Measurements from ENCODE around the gene ANKMY1. TPM values are rescaled to one million over a fixed set of nuclear protein-coding genes. Genes with fewer than 3 reads are reported as not detected.

The ANKMY1 gene
- total RNA-seq, 4 donors from 2014 or later = 9.1 to 10.9 (median 10.2) TPM

DNA sequence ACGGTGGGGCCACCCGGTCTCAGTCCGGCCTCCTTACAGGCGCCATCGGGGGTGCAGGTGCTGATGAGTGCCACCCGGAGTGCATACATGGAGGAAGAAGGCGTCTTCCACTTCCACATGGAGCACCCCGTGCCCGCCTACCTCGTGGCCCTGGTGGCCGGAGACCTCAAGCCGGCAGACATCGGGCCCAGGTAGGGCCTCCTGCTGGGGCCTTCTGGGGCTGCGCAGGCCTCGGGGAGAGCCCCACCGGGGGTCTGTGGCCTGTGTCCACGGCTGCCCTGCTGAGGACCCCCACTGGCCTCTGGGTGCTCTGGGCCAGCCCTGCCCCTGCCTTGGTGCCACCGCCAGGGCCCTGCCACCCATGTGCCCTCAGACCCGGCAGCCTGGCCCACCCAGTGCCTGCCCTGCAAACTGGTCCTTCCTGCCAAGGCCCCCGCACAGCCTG lies 15.3 kb upstream of the ANKMY1 start:
- WGBS = 90% methylated on average over 11 of the region's 20 CpGs
- H3K4me3 ChIP-seq = no peak overlapping the region
- no peak overlapping the region for H3K27ac ChIP-seq (replicated peaks in 1 of 4)
- peaks cover 22 to 40% (median 31%) of the 10 kb centered on the region in 4 donors for H3K4me1 ChIP-seq
- H3K36me3 ChIP-seq = peaks cover 39 to 66% (median 63%) of the 10 kb centered on the region in 4 donors
- no peaks in the 10 kb centered on the region for H3K9me3 ChIP-seq
- no peak for DNase-seq (ENCODE audit: extremely low spot score)
- H3K27me3 ChIP-seq = no peaks in the 10 kb centered on the region
- TF ChIP-seq POLR2AphosphoS5 (IDR thresholded peaks at IDR 0.05) = no peak
- TF ChIP-seq POLR2A (IDR thresholded peaks at IDR 0.05; ENCODE audit: low read depth) = no peak
- intact Hi-C loops (cut with DNase I) = no loop called here

DNA sequence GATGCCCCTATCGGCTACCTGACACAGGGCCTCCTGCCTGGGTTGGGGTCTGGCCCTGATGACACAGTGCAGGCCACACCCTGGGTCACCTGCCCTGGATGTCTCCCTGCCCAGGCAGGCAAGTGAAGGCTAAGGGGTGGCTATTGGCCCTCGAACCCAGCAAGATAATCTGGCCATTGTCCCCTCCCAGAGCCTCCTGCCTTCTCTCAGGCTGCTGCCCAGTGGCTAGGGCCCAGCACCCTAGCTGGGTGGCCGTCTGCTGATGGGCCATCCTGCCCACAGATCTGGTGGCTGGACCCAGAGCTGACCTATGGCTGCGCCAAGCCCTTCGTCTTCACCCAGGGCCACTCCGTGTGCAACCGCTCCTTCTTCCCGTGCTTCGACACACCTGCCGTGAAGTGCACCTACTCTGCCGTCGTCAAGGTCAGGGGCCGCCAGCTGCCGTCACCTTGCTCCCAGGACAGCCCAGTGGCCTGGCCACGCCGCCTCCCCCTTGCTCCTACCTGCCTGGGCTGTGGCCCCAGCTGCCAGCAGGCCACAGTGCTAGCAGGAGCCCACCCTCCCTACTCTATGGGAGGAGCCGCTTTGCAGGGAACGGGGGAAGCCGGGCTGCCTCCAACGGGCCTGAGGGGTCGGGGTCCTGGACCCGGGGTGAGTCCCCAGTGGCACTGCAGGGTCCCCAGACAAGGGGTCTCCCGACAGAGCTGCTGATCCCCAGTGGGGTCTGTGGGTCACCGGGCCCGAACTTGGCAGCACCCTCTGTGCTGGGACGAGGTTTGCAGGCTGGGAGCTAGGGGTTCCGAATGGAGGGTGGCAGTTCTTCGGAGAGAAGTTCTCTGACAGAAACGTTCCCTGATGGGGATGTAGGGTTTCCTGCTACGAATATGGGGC lies 14.6 kb upstream of the ANKMY1 start:
- H3K27me3 ChIP-seq = no peaks in the 10 kb centered on the region
- H3K4me3 ChIP-seq = no peak overlapping the region
- intact Hi-C loops (cut with DNase I) = no loop called here
- no peak overlapping the region for H3K27ac ChIP-seq (replicated peaks in 1 of 4)
- peaks cover 24 to 42% (median 34%) of the 10 kb centered on the region in 4 donors for H3K4me1 ChIP-seq
- TF ChIP-seq, protein P1, sequence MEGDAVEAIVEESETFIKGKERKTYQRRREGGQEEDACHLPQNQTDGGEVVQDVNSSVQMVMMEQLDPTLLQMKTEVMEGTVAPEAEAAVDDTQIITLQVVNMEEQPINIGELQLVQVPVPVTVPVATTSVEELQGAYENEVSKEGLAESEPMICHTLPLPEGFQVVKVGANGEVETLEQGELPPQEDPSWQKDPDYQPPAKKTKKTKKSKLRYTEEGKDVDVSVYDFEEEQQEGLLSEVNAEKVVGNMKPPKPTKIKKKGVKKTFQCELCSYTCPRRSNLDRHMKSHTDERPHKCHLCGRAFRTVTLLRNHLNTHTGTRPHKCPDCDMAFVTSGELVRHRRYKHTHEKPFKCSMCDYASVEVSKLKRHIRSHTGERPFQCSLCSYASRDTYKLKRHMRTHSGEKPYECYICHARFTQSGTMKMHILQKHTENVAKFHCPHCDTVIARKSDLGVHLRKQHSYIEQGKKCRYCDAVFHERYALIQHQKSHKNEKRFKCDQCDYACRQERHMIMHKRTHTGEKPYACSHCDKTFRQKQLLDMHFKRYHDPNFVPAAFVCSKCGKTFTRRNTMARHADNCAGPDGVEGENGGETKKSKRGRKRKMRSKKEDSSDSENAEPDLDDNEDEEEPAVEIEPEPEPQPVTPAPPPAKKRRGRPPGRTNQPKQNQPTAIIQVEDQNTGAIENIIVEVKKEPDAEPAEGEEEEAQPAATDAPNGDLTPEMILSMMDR (IDR thresholded peaks at IDR 0.05) = no peak
- TF ChIP-seq POLR2AphosphoS5 (IDR thresholded peaks at IDR 0.05) (no peak), EP300 (IDR thresholded peaks at IDR 0.05) (no peak), POLR2A (IDR thresholded peaks at IDR 0.05; ENCODE audit: low read depth) (no peak)
- no peak for DNase-seq (ENCODE audit: extremely low spot score)
- H3K9me3 ChIP-seq = no peaks in the 10 kb centered on the region
- H3K36me3 ChIP-seq = peaks cover 32 to 59% (median 56%) of the 10 kb centered on the region in 4 donors
- WGBS = 86% methylated on average over 22 of the region's 30 CpGs

DNA sequence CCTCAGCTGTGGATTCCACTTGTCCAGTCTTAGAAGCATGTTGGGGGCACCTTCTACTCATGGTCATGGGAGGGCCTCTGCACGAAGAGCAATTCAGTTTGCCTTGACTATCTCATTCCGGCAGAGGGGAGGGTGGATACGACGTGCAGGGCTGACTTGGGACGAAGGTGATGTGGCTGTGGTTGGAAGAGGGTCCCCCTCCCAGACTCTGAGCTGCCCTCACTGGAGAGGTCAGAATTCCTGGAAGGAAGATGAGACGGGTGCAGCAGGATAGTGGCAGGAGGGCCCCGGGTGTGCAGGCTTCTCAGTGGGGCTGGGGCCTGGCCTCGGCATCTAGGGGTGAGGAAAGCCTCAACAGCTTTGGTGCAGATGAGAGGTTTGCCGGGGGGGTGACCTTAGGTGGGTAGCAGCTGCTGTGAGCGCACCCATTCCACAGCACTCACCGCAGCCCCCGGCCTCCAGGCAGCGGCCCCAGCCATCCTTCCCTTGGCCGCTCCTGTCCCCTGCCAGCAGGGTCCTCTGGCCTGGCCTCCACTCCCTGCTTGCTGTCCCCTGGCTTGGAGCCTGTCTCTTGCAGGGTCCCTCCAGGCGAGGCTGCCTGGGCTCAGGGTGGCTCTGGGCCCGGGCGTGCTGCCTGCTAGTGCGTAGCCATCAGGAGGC lies 13.7 kb upstream of the ANKMY1 start:
- peaks cover 33 to 49% (median 43%) of the 10 kb centered on the region in 4 donors for H3K4me1 ChIP-seq
- TF ChIP-seq POLR2AphosphoS5 (IDR thresholded peaks at IDR 0.05) = no peak
- TF ChIP-seq, protein P1 (IDR thresholded peaks at IDR 0.05) = no peak
- no peak for TF ChIP-seq EP300 (IDR thresholded peaks at IDR 0.05)
- no peak for TF ChIP-seq POLR2A (IDR thresholded peaks at IDR 0.05; ENCODE audit: low read depth)

DNA sequence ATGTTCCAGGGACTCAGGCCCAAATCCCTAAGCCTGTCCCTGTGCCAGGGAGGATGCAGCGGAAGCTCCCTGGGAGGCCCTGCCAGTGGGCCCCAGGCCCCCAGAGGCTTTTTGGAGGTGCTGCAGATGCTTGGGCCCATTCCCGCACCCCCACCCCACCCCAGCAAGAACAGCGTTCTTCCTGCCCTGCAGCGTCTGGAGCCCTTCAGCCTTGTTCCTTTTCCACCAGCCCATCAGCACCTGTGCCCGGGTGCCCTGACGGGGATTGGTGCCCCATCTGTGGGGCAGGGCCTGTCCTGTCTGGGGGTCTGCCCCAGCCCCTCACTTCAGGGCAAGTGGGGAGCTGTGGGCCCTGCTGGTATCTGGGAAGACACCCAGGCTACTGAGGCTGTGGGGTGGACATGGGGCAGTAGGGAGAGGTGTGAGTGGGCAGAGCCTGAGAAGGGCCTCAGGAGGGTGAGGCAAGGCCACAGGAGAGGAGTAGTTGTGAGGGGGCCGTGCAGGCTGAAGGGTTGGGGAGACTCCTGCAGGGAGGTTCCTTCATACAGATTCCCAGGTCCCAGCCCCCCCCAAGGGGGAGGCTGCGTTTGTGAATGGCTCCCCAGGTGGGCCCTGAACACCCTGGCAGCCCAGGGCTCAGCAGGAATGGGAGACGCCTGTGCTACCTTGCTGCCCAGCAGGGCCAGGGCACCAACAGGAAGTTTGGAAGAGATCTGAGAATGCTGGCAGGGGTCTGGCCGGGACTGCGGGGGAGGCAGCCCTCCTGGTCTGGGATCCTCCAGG lies 12.9 kb upstream of the ANKMY1 start:
- peak overlapping the region in 1 of 4 donors; percentile 73 for H3K4me3 ChIP-seq
- H3K27me3 ChIP-seq = no peaks in the 10 kb centered on the region
- WGBS = 76% methylated on average over 6 of the region's 11 CpGs
- intact Hi-C loops (cut with DNase I) = no loop called here
- H3K9me3 ChIP-seq = no peaks in the 10 kb centered on the region
- H3K27ac ChIP-seq (replicated peaks in 1 of 4) = no peak overlapping the region
- DNase-seq (ENCODE audit: extremely low spot score) = no peak
- H3K4me1 ChIP-seq = peaks cover 38 to 56% (median 50%) of the 10 kb centered on the region in 4 donors
- TF ChIP-seq, protein P1 (IDR thresholded peaks at IDR 0.05) = no peak
- no peak for TF ChIP-seq POLR2AphosphoS5 (IDR thresholded peaks at IDR 0.05)
- no peak for TF ChIP-seq POLR2A (IDR thresholded peaks at IDR 0.05; ENCODE audit: low read depth)
- no peak for TF ChIP-seq EP300 (IDR thresholded peaks at IDR 0.05)
- peaks cover 20 to 43% (median 40%) of the 10 kb centered on the region in 4 donors for H3K36me3 ChIP-seq

More for the DNA sequence above, 13.7 kb upstream of the ANKMY1 start:
- H3K27ac ChIP-seq (replicated peaks in 1 of 4) = no peak overlapping the region
- no peaks in the 10 kb centered on the region for H3K9me3 ChIP-seq
- peaks cover 23 to 50% (median 47%) of the 10 kb centered on the region in 4 donors for H3K36me3 ChIP-seq
- no peaks in the 10 kb centered on the region for H3K27me3 ChIP-seq
- 85% methylated on average over 10 of the region's 18 CpGs for WGBS
- no peak for DNase-seq (ENCODE audit: extremely low spot score)
- intact Hi-C loops (cut with DNase I) = no loop called here
- H3K4me3 ChIP-seq = no peak overlapping the region
